HEK293 (cell line): ENCODE measurements around the gene RALGAPA1.
A peak's percentile ranks its signal among the peaks of the same experiment; 100 is the strongest.

Experiments used
- BCL11A ChIP-seq: fragments of 450-650 bp; formaldehyde crosslinking; IDR thresholded peaks from 2 replicates; pipeline ENCODE4 v1.5.1; 2016; ENCODE audit warnings: low read depth, missing biosample characterization, missing genetic modification characterization
- GLI4 ChIP-seq: fragments of 450-650 bp; formaldehyde crosslinking; IDR thresholded peaks from 2 replicates; pipeline ENCODE4 v1.5.1; 2016; ENCODE audit warnings: missing biosample characterization, missing genetic modification characterization
- HOXC10 ChIP-seq: sonication (generic); formaldehyde crosslinking; IDR thresholded peaks from 2 replicates; pipeline ENCODE4 v1.8.1; 2023; ENCODE audit warnings: mild to moderate bottlenecking, missing genetic modification reagents
- KLF7 ChIP-seq: fragments of 450-650 bp; formaldehyde crosslinking; IDR thresholded peaks from 2 replicates; pipeline ENCODE4 v1.5.1; 2016; ENCODE audit warnings: missing biosample characterization, missing genetic modification characterization, borderline replicate concordance
- KLF8 ChIP-seq: fragments of 450-650 bp; formaldehyde crosslinking; IDR thresholded peaks from 2 replicates; pipeline ENCODE4 v1.5.1; 2016; ENCODE audit warnings: missing biosample characterization, missing genetic modification characterization
- KLF9 ChIP-seq: fragments of 450-650 bp; formaldehyde crosslinking; IDR thresholded peaks from 2 replicates; pipeline ENCODE4 v1.5.1; 2016; ENCODE audit warnings: missing biosample characterization, missing genetic modification characterization, low read depth
- ZBTB20 ChIP-seq: fragments of 450-650 bp; formaldehyde crosslinking; IDR thresholded peaks from 2 replicates; pipeline ENCODE4 v1.5.1; 2016; ENCODE audit warnings: missing biosample characterization, missing genetic modification characterization
- ZFP69B ChIP-seq: fragments of 450-650 bp; formaldehyde crosslinking; IDR thresholded peaks from 2 replicates; pipeline ENCODE4 v1.5.1; 2016; ENCODE audit warnings: missing biosample characterization, missing genetic modification characterization
- ZNF112 ChIP-seq: fragments of 450-650 bp; formaldehyde crosslinking; IDR thresholded peaks from 2 replicates; pipeline ENCODE4 v1.5.0; 2017; ENCODE audit warnings: missing biosample characterization, missing genetic modification characterization
- ZNF184 ChIP-seq: fragments of 450-650 bp; IDR thresholded peaks from 2 replicates; pipeline ENCODE4 v1.5.1; 2018; ENCODE audit warnings: missing biosample characterization, mild to moderate bottlenecking, missing genetic modification characterization
- ZNF2 ChIP-seq: fragments of 450-650 bp; formaldehyde crosslinking; IDR thresholded peaks from 2 replicates; pipeline ENCODE4 v1.5.1; 2016; ENCODE audit warnings: missing biosample characterization, missing genetic modification characterization
- ZNF266 ChIP-seq: fragments of 450-650 bp; formaldehyde crosslinking; IDR thresholded peaks from 2 replicates; pipeline ENCODE4 v1.5.1; 2016; ENCODE audit warnings: missing biosample characterization, missing genetic modification characterization, low read depth
- ZNF394 ChIP-seq: fragments of 450-650 bp; formaldehyde crosslinking; IDR thresholded peaks from 2 replicates; pipeline ENCODE4 v1.5.1; 2016; ENCODE audit warnings: missing biosample characterization, missing genetic modification characterization, mild to moderate bottlenecking, moderate library complexity, borderline replicate concordance
- ZNF404 ChIP-seq: fragments of 450-650 bp; formaldehyde crosslinking; IDR thresholded peaks from 2 replicates; pipeline ENCODE4 v1.5.1; 2017; ENCODE audit warnings: missing biosample characterization, missing genetic modification characterization
- ZNF423 ChIP-seq: fragments of 450-650 bp; formaldehyde crosslinking; IDR thresholded peaks from 2 replicates; pipeline ENCODE4 v1.5.1; 2016; ENCODE audit warnings: missing biosample characterization, missing genetic modification characterization
- ZNF549 ChIP-seq: fragments of 450-650 bp; IDR thresholded peaks from 2 replicates; pipeline ENCODE4 v1.5.1; 2018; ENCODE audit warnings: missing biosample characterization, missing genetic modification characterization, mild to moderate bottlenecking, inconsistent platforms, moderate library complexity
- ZNF558 ChIP-seq: fragments of 450-650 bp; formaldehyde crosslinking; IDR thresholded peaks from 2 replicates; pipeline ENCODE4 v1.5.1; 2016; ENCODE audit warnings: missing biosample characterization, missing genetic modification characterization
- ZNF561 ChIP-seq: fragments of 450-650 bp; IDR thresholded peaks from 2 replicates; pipeline ENCODE4 v1.5.1; 2018; ENCODE audit warnings: missing biosample characterization, missing genetic modification characterization, borderline replicate concordance
- ZNF654 ChIP-seq: fragments of 450-650 bp; formaldehyde crosslinking; IDR thresholded peaks from 2 replicates; pipeline ENCODE4 v1.5.1; 2016; ENCODE audit warnings: low read depth, missing biosample characterization, missing genetic modification characterization
- ZNF677 ChIP-seq: fragments of 450-650 bp; IDR thresholded peaks from 2 replicates; pipeline ENCODE4 v1.5.0; 2018; ENCODE audit warnings: missing biosample characterization, mild to moderate bottlenecking, missing genetic modification characterization, moderate library complexity
- ZNF76 ChIP-seq: fragments of 450-650 bp; formaldehyde crosslinking; IDR thresholded peaks from 2 replicates; pipeline ENCODE4; 2016; ENCODE audit warnings: low read depth, missing biosample characterization, missing genetic modification characterization, borderline replicate concordance
- ZNF843 ChIP-seq: fragments of 450-650 bp; formaldehyde crosslinking; IDR thresholded peaks from 2 replicates; pipeline ENCODE4 v1.5.1; 2016; ENCODE audit warnings: missing biosample characterization, missing genetic modification characterization
- ZSCAN23 ChIP-seq: fragments of 450-650 bp; formaldehyde crosslinking; IDR thresholded peaks from 2 replicates; pipeline ENCODE4 v1.5.1; 2016; ENCODE audit warnings: missing biosample characterization, missing genetic modification characterization
- ZXDB ChIP-seq: fragments of 450-650 bp; formaldehyde crosslinking; IDR thresholded peaks from 2 replicates; pipeline ENCODE4 v1.5.1; 2016; ENCODE audit warnings: missing biosample characterization, missing genetic modification characterization
- TF ChIP-seq, protein P1 (sequence below): fragments of 450-650 bp; formaldehyde crosslinking; IDR thresholded peaks from 2 replicates; pipeline ENCODE4 v1.5.1; 2016; ENCODE audit warnings: missing biosample characterization, missing genetic modification characterization
- TF ChIP-seq, protein P2 (sequence below): fragments of 450-650 bp; formaldehyde crosslinking; IDR thresholded peaks from 2 replicates; pipeline ENCODE4 v1.5.1; 2017; ENCODE audit warnings: missing biosample characterization, mild to moderate bottlenecking, missing genetic modification characterization, moderate library complexity
- TF ChIP-seq, protein P3 (sequence below): fragments of 450-650 bp; formaldehyde crosslinking; optimal IDR thresholded peaks from 2 replicates; pipeline ENCODE3; 2016; ENCODE audit warnings: missing biosample characterization, mild to moderate bottlenecking, missing genetic modification characterization
- TF ChIP-seq, protein P4 (sequence below): fragments of 450-650 bp; IDR thresholded peaks from 2 replicates; pipeline ENCODE4 v1.5.1; 2018; ENCODE audit warnings: missing biosample characterization, mild to moderate bottlenecking, missing genetic modification characterization
- TF ChIP-seq, protein P5 (sequence below): fragments of 450-650 bp; formaldehyde crosslinking; IDR thresholded peaks from 2 replicates; pipeline ENCODE4 v1.5.1; 2016; ENCODE audit warnings: missing biosample characterization, missing genetic modification characterization

The RALGAPA1 gene

DNA sequence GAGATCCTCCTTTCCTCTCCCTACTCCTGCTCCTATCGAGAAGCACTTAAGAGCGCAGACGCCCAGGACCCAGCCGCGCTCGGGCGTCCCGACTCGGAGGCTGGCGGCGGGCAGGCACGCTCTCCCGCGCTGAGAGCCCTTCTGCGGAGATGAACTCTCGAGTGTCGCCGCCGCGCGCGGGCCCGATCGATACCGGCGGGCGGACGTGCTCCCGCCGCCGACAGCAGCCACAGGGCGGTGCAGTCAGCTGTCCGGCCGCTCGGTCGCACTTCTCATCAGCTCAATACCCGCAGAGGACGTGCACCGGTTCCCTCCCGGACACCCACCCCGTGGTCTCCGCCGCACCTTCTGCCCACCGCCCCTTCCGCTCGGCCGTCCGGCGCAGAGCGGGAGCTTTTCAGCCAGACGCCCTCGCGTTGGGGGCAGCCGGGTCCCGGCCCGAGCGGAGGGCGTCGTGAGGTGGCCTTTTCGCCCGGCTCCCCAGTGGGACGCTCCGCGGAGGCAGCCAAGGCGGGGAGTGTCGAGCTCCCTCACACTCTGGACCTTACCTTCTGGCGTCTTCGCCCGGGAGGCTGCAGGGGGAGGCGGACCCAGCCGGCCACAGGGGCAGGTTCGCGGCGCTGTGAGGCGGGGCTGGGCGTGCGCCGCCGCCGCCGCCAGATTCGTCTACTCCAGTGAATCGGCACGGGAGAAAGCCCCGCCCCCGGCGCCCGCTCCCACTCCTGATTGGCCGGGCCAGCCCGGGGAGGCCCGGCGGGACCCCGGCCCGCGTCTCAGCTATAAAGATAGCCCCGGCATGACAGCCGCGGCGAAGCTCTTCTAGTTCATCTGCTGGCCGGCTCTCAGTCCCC, 275.5 kb downstream of the RALGAPA1 start, which contains the start of gene INSM2 (continued):
- TF ChIP-seq ZBTB20 (peak; percentile 94), ZXDB (tag by site-specific recombination) (no peak), KLF8 (peak; percentile 34; the same call in 1 of the 2 replicates), ZNF394 (no peak), ZSCAN23 (tag by site-specific recombination) (no peak), ZNF654 (tag by site-specific recombination) (no peak), KLF9 (tag by site-specific recombination) (peak; percentile 65), ZNF266 (tag by site-specific recombination) (no peak), ZFP69B (tag by site-specific recombination) (no peak), ZNF677 (tag by site-specific recombination) (no peak), ZNF843 (no peak), BCL11A (tag by site-specific recombination) (no peak), ZNF558 (tag by site-specific recombination) (no peak), ZNF561 (tag by site-specific recombination) (peak; percentile 91), ZNF404 (tag by site-specific recombination) (no peak), HOXC10 (no peak), ZNF76 (tag by site-specific recombination) (no peak), KLF7 (tag by site-specific recombination) (no peak), ZNF112 (tag by site-specific recombination) (no peak), ZNF184 (tag by site-specific recombination) (no peak), ZNF549 (tag by site-specific recombination) (no peak), GLI4 (tag by site-specific recombination) (no peak), ZNF2 (tag by site-specific recombination) (peak; percentile 60; the same call in 1 of the 2 replicates), ZNF423 (tag by site-specific recombination) (no peak)
- TF ChIP-seq, protein P1, sequence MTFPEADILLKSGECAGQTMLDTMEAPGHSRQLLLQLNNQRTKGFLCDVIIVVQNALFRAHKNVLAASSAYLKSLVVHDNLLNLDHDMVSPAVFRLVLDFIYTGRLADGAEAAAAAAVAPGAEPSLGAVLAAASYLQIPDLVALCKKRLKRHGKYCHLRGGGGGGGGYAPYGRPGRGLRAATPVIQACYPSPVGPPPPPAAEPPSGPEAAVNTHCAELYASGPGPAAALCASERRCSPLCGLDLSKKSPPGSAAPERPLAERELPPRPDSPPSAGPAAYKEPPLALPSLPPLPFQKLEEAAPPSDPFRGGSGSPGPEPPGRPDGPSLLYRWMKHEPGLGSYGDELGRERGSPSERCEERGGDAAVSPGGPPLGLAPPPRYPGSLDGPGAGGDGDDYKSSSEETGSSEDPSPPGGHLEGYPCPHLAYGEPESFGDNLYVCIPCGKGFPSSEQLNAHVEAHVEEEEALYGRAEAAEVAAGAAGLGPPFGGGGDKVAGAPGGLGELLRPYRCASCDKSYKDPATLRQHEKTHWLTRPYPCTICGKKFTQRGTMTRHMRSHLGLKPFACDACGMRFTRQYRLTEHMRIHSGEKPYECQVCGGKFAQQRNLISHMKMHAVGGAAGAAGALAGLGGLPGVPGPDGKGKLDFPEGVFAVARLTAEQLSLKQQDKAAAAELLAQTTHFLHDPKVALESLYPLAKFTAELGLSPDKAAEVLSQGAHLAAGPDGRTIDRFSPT: no peak
- TF ChIP-seq, protein P2, sequence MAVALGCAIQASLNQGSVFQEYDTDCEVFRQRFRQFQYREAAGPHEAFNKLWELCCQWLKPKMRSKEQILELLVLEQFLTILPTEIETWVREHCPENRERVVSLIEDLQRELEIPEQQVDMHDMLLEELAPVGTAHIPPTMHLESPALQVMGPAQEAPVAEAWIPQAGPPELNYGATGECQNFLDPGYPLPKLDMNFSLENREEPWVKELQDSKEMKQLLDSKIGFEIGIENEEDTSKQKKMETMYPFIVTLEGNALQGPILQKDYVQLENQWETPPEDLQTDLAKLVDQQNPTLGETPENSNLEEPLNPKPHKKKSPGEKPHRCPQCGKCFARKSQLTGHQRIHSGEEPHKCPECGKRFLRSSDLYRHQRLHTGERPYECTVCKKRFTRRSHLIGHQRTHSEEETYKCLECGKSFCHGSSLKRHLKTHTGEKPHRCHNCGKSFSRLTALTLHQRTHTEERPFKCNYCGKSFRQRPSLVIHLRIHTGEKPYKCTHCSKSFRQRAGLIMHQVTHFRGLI (tag by site-specific recombination): no peak
- TF ChIP-seq, protein P3, sequence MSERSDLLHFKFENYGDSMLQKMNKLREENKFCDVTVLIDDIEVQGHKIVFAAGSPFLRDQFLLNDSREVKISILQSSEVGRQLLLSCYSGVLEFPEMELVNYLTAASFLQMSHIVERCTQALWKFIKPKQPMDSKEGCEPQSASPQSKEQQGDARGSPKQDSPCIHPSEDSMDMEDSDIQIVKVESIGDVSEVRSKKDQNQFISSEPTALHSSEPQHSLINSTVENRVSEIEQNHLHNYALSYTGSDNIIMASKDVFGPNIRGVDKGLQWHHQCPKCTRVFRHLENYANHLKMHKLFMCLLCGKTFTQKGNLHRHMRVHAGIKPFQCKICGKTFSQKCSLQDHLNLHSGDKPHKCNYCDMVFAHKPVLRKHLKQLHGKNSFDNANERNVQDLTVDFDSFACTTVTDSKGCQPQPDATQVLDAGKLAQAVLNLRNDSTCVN (tag by site-specific recombination): peak; percentile 97
- TF ChIP-seq, protein P4, sequence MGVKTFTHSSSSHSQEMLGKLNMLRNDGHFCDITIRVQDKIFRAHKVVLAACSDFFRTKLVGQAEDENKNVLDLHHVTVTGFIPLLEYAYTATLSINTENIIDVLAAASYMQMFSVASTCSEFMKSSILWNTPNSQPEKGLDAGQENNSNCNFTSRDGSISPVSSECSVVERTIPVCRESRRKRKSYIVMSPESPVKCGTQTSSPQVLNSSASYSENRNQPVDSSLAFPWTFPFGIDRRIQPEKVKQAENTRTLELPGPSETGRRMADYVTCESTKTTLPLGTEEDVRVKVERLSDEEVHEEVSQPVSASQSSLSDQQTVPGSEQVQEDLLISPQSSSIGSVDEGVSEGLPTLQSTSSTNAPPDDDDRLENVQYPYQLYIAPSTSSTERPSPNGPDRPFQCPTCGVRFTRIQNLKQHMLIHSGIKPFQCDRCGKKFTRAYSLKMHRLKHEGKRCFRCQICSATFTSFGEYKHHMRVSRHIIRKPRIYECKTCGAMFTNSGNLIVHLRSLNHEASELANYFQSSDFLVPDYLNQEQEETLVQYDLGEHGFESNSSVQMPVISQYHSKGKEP (tag by site-specific recombination): no peak
- TF ChIP-seq, protein P5, sequence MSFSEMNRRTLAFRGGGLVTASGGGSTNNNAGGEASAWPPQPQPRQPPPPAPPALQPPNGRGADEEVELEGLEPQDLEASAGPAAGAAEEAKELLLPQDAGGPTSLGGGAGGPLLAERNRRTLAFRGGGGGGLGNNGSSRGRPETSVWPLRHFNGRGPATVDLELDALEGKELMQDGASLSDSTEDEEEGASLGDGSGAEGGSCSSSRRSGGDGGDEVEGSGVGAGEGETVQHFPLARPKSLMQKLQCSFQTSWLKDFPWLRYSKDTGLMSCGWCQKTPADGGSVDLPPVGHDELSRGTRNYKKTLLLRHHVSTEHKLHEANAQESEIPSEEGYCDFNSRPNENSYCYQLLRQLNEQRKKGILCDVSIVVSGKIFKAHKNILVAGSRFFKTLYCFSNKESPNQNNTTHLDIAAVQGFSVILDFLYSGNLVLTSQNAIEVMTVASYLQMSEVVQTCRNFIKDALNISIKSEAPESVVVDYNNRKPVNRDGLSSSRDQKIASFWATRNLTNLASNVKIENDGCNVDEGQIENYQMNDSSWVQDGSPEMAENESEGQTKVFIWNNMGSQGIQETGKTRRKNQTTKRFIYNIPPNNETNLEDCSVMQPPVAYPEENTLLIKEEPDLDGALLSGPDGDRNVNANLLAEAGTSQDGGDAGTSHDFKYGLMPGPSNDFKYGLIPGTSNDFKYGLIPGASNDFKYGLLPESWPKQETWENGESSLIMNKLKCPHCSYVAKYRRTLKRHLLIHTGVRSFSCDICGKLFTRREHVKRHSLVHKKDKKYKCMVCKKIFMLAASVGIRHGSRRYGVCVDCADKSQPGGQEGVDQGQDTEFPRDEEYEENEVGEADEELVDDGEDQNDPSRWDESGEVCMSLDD: no peak
